NOMO-1 treated with dmso at 0.1 percent for 144 hours (cell line): ENCODE measurements around the gene HSPA4.

Experiments used
- DNase-seq: peaks from one replicate; lab custom pipeline; 2025; ENCODE audit not compliant: unreplicated experiment; lab: John Stamatoyannopoulos, UW

HSPA4 gene

DNA sequence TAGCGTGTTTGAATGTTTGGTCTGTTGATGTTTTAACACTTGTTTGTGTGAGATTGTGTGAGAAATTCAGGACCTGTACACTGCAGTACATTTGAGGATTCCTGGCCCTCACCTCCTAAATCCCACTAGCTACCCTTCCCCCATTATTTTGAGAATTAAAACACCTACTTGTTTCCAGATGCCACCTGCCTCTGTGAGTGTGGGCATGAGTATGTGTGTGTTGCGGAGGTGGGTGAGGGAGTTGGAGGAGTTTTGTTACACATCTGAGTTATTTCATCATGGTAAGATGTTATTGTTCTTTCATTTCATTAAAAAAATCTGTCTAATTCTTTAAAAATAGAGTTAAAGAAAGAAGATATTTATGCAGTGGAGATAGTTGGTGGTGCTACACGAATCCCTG lies 36.3 kb downstream of the HSPA4 start:
- no peak for DNase-seq

DNA sequence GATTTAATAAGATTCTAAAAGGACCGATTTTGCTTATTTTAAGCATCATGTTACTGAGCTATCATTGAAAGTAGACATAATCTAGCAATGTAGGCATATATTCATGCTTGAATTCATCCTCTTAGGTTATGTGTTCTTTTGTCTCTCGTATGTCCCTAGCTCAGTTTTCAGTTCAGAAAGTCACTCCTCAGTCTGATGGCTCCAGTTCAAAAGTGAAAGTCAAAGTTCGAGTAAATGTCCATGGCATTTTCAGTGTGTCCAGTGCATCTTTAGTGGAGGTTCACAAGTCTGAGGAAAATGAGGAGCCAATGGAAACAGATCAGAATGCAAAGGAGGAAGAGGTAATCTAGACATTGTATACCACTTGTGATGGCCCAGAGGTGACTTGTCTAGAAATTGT lies 39.2 kb downstream of the HSPA4 start:
- no peak for DNase-seq

DNA sequence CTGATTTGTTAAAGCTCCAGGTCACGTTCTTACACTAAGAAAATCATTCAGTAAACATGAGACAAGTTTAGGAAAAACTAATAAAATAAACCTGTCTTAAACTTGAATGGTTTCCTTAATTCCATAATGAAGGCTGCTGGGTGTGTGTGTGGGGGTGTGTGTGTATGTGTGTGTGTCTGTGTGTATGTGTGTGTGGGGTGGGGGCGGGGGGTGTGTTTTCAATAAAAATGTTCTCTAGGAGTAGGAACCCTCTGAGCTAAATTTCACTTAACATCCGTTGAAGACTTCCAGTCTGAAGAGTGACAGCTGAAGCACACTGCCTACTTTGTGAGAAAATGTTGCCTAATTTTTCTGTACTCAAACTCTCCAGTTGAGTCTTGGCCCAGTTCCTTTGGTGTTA lies 54.5 kb downstream of the HSPA4 start:
- no peak for DNase-seq

DNA sequence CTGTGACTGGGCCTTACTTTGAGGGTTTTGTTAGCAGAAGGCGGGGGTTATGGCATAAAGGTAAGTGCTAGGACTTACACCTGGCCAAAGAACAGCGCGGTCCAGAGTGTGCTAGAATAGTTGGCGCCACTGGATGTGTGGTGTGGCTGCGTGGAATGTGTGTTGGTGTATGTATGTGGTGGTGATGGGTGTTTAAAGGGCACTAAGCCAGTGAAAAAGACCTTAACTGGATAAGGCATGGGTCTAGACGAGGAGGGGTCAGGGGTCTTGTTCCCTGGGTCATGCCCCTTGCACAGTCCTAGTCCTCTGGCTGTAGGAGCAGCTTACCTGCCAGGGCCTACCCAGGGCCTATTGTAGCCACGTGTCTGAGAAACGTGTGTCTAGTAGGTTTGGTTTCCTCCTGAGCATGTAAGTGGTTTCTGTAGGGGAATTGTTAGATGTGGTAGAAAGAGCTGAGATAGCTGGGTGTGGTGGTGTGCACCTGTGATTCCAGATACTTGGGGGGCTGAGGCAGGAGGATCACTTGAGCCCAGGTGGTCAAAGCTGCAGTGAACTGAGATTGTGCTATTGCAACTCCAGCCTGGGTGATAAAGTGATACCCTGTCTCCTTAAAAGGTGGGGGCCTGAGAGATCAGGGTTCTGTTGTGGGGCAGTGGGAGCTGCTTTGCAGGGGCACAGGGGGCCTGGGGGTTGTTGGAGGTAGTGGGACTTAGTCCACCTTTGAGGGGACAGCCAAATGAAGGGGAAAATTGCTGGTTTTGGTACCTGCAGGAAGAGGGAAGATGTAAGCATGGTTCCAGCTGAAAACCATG lies 55.2 kb downstream of the HSPA4 start:
- DNase-seq, result no peak

DNA sequence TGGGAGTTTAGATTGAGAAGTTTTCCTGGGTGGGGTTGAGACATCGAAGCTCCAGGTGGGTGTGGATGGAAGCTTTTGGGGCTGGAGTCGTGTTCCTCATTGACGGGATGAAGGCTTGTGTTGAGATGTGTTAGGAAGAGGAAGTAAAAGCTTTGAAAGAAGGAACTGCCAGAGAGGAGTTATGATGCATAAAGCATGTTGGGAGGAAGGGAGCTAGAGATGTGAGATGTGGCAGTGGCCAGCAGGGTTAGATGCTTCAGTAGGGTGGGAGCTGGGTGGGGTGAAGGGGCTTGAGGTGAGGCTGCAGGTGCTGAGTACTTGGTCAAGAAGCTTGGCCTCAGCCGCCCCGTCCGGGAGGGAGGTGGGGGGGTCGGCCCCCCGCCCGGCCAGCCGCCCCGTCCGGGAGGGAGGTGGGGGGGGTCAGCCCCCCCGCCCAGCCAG lies 56.7 kb downstream of the HSPA4 start:
- DNase-seq, result peak; percentile 43

DNA sequence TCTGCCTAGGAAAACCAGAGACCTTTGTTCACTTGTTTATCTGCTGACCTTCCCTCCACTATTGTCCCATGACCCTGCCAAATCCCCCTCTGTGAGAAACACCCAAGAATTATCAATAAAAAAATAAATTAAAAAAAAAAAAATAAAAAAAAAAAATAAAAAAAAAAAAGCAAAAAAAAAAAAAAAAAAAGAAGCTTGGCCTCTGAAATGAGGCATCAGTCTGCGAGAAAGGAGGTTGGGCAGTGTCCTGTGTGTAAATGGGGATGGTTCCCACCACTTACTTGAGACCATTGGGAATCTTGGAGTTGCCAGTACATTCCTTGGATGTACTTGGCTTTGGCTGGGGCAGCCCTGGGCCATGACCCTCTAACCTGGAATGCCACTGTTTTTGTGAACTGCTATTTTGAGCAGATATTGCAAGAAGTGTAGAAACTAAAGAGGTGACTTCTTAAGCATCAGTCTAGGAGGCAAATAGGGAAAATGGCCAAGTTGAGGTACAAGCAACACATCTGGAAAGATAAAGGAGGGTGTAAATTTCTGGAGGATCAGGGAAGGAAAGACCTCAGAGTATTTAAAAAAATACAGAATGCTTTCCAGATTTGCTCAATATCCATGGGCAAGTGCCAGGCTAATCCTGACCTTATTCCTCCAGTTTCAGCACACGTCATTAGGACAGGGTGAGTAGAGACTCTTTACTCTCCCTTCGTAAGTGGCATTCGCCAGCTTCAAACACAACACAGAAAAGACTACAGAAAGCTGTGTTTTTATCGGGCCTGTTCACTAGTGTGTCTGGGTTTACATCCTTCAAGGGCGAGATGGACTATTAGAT lies 58.1 kb downstream of the HSPA4 start:
- no peak for DNase-seq

DNA sequence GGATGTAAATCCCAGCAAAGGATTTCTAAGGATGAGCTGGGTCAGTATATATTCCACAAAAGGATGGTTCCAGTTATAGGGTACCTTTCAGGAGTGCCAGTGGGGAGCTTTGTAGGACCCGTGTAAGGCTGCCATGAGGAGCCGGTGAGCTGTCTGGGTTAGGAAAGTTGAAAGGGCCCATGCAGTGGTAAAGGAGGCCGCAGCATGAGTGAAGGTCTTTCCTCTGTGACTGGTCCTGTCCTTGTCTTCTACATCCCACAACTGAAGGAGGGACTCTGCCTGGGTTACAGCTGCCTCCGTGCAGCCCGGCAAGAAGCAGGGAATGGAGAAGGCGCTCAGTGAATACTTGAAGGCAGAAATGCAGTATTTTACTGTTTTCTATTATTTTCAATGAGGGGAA lies 58.9 kb downstream of the HSPA4 start:
- DNase-seq, result no peak

DNA sequence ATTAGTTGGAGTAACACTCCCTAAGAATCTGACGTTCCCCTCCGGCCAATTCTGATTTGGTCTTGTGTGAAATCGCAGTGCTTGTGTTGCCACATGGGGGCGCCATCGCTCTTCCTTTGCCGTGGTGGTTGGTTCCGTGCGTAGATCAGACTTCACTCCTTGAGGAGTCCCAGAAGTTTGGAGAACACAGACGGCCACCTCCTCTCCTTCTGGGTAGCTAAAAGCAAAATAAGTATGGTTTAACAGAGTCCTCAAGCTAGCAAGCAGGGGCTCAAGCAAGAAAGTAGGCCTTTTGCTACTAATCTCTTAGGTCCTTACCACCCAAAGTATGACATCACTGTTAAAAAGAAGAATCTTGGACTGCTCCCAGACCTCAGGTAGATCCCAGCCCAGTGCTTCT lies 59.5 kb downstream of the HSPA4 start:
- DNase-seq, result peak; percentile 31

DNA sequence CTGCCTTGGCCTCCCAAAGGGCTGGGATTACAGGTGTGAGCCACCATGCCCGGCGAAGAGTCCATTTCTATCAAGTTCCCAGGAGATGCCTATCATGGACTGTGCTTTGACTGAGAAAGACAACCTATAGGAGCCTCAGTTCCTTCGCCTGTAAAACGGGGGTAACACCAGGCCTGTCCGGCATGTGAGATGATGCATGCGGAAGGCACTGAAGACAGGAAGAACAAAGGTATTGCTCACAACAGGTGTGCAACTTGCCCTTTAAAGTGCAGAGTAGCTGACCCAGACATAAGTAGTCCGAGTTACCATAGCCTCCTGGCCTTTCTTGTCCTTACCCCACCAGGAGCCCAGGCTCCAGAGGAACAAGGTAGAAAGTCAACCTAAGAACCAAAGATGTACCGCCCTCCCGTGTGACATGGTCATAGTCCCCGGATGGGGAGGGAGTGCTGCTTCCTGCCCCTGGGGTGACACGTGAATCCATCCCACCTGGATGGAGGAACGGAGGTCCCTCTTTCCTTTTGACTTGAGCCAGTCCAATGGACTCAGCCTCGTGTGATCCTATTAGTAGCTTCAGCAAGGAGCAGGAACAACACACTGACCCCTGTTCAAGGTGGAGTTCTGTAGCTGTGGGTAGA lies 60.3 kb downstream of the HSPA4 start:
- DNase-seq, result no peak

DNA sequence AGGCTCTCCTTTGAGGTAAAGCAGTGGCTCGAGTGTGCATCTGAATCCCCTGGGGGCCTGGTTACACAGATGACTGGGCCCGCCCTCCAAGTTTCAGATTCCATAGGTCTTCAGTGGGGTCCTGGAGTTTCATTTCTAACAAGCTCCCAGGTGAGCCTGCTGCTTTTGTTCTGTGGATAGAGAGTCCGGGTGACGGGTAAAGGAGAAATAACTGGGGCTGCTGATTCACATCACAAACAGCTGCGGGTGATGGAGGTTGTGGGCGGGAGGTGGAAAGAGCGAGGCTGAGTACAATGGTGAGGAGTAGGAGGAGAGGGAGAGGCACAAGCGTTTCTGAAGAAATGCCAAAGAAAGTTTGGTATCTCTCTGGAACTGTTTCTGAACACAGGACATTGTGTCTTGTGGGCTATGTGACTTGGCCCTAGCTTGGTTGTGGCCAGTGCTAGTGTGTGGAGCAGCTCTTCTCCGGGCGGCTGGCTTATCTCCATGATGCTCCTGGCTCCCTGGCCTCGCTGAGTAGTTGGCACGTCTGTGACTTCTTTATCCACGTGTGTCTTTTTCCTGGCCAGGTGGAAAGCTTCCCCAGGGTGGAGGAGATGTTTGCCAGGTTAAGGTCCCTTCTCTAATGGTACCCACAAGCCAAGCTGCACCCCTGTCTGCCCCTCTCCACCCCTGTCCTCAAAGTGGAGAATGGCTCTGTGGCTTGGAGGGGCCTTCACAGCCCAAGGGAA lies 61.7 kb downstream of the HSPA4 start:
- no peak for DNase-seq

DNA sequence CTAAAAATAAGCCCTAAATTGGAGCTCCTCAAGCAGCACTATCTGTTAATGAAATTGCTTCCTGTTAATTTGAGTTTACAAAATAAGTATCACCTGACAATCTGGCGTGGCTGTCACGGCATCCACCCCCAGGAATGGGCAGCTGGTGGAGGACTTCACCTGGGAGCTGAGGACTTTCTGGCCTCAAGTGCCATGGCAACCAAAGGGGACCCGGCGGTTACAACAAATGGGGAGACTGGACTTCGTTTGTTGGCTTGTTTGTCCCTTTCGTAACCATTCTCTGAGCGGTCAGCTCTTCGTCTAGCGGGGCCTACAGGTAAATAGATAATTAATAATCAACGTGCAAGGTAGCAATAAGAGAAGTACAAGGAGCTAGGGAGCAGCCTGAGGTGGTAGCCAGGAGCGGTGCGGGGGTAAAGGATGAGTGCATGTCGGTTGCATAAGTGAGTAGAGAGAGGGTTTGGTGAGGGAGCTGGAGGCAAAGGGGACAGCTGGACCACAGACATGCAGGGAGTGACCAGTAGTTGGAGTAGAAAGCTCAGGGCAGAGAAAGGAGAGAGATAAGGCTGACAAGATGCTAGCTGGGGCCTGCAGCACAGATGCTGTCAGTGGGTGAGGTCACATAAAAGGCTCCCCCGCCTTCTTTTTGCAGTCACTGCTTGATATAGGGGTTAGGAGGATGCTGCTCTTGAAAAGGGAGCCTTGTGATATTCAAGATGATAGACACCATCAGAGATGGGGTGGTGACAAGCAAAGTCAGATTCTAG lies 62.5 kb downstream of the HSPA4 start:
- DNase-seq, result no peak

DNA sequence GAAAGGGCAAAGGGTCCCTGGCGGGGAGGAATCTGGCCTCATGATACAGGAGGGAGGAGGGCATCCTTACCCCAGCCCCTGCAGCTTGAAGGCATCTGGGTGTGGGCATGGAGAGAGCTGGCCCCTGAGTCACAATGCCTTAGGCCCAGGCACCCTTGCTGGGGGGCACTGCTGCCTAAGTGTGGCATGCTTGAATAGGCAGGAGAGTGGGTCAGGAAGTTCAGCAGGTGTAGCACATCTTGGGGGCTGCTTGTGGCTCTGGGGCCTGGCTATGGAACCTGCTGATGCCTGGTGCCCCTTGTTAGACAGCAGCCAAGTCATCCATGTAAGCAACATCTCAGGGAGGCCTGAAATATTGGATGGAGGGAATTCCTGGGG lies 63.1 kb downstream of the HSPA4 start:
- DNase-seq, result no peak

DNA sequence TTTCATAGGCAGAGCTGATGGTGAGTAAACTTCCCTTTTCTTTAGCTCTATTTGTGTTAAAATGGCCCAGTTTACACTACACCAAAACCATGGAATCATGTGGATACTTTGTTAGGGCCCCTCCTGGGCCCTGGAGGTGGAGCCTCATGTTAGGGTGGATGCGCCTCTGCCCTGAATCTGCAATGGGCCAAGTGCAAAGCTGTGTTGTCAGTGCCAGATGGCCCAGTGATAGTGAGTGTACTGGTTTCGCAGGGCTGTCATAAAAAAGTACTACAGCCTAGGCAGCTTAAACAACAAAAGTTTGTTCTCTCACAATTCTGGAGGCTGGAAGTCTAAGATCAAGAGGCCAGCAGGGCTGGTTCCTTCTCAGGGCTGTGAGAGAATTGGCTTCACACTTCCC lies 64.8 kb downstream of the HSPA4 start:
- DNase-seq, result no peak

DNA sequence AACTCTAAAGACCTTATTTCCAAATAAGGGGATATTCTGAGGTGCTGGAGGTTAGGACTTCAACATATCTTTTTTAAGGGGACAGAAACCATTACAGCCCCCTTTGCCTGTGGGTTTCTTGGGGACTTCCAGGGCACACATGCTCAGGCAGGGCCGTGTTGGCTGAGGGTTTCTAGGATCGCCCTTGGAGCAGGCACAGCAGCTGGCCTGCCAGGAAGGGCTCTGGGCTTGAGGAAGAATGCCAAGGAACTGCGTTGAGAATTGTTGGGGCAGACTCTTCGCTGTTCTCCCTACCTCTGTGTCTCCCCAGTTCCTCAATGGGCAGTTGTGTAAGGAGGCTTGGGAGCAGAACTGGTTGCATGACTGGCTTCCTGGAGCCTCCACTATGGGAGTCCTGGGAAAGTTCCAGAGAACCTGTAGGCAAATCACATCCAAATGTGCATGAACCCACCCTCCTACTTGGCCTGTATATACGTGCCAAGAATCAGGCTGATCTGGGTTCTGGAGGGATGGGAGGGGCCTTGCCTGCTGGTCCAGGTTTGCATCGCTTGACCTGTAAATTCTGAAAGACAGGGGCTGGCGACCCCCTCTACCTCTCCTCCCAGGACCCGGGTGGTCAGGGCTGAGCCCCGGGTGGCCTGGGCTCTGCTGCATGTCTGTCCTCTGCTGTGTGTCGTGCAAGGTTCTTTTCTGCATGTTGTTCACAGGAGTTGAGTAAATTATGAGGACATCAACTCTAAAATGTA lies 65.5 kb downstream of the HSPA4 start:
- DNase-seq, result no peak

DNA sequence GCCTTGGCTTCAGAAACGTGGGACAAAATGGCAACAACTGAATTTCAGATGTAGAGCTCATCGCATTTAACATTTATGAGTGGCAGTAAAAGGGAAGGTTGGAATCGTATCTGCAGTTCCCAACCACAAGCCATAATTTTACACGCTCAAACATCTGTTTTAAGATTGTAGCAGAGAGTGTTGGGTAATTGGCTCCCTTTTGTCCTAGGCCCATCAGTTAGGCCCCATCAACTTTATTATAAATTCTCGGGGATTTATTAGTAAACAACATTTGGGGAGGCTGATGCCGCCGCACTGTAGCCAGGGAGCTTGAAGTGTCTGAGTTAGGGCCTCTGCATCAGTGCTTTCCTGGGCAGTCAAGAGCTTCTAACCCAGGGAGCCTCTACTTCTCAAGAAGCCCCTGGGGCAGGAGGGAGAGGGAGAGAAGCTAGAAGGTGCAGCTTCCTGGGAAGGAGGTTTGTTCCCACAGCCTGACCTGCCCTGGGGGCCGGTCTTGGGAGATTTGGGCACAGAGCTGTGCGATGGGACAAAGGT lies 66.2 kb downstream of the HSPA4 start:
- DNase-seq, result no peak

DNA sequence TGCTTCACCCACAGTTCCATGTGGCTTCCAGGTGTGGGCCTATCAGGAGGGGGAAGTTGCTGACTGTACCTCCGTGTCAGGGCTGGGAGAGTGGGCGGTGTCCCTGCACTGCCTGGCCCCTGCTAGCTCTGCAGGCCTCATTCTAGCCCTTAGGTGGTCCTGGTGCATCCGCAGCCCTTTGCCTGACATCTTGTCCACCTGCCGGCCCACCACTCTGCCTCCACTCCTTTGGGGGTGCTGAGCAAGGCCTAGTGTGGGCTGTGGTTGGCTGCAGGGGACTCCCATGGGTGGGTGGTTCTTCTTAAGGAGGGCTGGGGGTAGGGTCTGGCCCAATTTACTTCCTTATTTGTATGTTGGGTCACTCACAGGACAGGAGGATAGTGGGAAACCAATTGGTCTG lies 66.9 kb downstream of the HSPA4 start:
- no peak for DNase-seq

DNA sequence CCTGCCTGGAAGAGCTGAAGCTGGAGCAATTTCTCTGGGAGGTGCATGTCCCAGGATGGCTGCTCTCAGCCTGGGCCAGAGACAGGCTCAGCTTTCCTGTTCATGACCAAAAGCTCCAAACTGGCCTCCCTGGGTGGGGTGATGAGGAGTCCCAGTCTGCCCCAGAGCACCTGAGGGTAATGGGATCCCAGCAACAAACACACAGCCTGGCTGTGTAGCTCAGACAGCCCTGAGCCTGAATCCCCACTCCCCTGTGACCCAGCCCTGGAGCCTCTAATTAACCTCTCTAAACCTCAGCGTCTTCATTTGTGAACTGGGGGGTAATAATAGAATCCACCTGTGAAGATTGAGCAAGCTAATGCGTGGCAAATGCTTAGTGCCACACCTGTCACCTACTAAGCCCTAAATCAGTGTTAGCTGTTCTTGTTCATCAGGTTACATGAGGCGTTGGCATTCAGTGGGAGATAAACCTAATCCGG lies 67.5 kb downstream of the HSPA4 start:
- no peak for DNase-seq

DNA sequence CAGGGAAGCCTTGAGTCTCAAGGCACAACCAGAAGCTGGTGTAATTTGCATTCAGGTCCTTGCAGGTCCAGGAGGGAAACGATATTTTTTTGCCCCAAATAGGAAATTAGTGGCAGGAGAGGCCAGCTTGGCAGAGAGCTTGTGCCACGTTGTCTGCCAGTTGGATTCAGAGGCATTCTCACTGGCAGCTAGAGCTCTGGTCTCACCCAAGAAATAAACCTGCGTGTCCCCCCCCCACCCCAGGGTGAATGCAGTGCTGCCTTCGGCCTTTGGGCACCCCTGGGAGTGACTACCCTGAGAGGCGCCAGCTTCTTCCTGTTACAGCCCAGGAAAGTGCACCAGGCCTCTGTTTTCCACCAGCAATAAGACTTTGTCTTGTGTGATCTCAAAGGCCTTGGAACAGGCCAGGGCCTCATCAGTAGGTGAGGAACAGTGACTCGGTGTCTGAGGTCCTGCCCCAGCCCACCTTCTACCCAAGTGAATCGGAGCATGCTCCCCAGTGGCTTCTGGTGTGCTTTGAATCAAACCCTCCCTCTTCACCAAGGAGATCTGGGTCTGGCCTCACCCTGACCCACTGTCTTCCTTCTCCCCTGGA lies 68.4 kb downstream of the HSPA4 start:
- DNase-seq, result no peak

DNA sequence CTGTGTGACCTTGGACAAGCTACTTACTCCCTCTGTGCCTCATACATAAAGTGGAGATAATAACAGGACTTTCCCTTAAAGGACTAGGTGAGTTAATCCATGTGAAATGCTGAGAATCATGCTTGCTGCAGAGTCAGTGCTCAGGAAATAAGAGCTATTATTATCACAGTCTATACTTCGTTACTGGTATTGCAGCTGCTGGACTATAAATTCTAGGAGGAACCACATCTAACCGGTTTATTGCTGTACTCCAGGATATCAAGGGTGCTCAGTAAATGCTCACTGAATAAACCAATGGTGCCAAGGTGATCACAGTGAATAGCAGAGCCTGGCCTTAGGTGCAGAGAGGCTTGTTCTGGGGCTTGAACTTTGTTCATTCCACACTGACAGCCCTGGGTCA lies 69.3 kb downstream of the HSPA4 start:
- DNase-seq, result peak; percentile 23
